Measurements from ENCODE around the gene CEP350.
A peak's percentile ranks its signal among the peaks of the same experiment; 100 is the strongest.
"Not testable (repeated sequence)": the region's sequence is repeated elsewhere in the genome, so short reads cannot be mapped to it uniquely, and the experiment has no call there.

The CEP350 gene

GRCh38 chr1:180000575-180000974 lies 46.0 kb downstream of the CEP350 start:
- Mint-ChIP-seq H3K9me3 (no peaks in the 10 kb centered on the region), H3K27ac (no peak overlapping the region), H3K36me3 (ENCODE audit: low read depth) (peaks cover 29% of the 10 kb centered on the region), H3K4me1 (peaks cover 10% of the 10 kb centered on the region), H3K4me3 (no peak overlapping the region), H3K27me3 (no peaks in the 10 kb centered on the region)
- DNase-seq (no peak), ATAC-seq (no peak)

- no peaks in the 10 kb centered on the region for H3K27me3 Mint-ChIP-seq
- no peak overlapping the region for H3K27ac Mint-ChIP-seq
- H3K9me3 Mint-ChIP-seq, result peaks cover 4% of the 10 kb centered on the region
- no peak for DNase-seq
- H3K4me1 Mint-ChIP-seq, result peaks cover 5% of the 10 kb centered on the region
- H3K4me3 Mint-ChIP-seq, result no peak overlapping the region
- peaks cover 35% of the 10 kb centered on the region for H3K36me3 Mint-ChIP-seq (ENCODE audit: low read depth)
- no peak for ATAC-seq
These were observed 47.8 kb downstream of the CEP350 start for GRCh38 chr1:180002437-180002836.

GRCh38 chr1:180003026-180003695 lies 48.6 kb downstream of the CEP350 start:
- ATAC-seq, result no peak
- Mint-ChIP-seq H3K27me3 (no peaks in the 10 kb centered on the region), H3K27ac (no peak overlapping the region), H3K4me1 (peaks cover 5% of the 10 kb centered on the region), H3K9me3 (peaks cover 4% of the 10 kb centered on the region), H3K36me3 (ENCODE audit: low read depth) (peaks cover 36% of the 10 kb centered on the region), H3K4me3 (no peak overlapping the region)
- no peak for DNase-seq

- not testable (repeated sequence) for H3K4me1 Mint-ChIP-seq, DNase-seq, H3K27ac Mint-ChIP-seq, H3K27me3 Mint-ChIP-seq, H3K9me3 Mint-ChIP-seq, ATAC-seq, H3K4me3 Mint-ChIP-seq
- H3K36me3 Mint-ChIP-seq (ENCODE audit: low read depth), result peaks cover 32% of the 10 kb centered on the region
These were observed 52.2 kb downstream of the CEP350 start for GRCh38 chr1:180006762-180007161.

GRCh38 chr1:180020017-180020416 lies 65.4 kb downstream of the CEP350 start:
- no peaks in the 10 kb centered on the region for H3K9me3 Mint-ChIP-seq
- no peaks in the 10 kb centered on the region for H3K4me1 Mint-ChIP-seq
- no peak overlapping the region for H3K27ac Mint-ChIP-seq
- DNase-seq (no peak), ATAC-seq (no peak)
- no peaks in the 10 kb centered on the region for H3K27me3 Mint-ChIP-seq
- no peak overlapping the region for H3K4me3 Mint-ChIP-seq
- H3K36me3 Mint-ChIP-seq (ENCODE audit: low read depth), result peaks cover 50% of the 10 kb centered on the region

- Mint-ChIP-seq H3K36me3 (ENCODE audit: low read depth) (peaks cover 25% of the 10 kb centered on the region), H3K9me3 (no peaks in the 10 kb centered on the region), H3K4me1 (no peaks in the 10 kb centered on the region), H3K27ac (no peak overlapping the region), H3K27me3 (no peaks in the 10 kb centered on the region), H3K4me3 (no peak overlapping the region)
- ATAC-seq (no peak), DNase-seq (no peak)
These were observed 71.9 kb downstream of the CEP350 start for GRCh38 chr1:180026556-180026955.

- Mint-ChIP-seq H3K4me1 (no peaks in the 10 kb centered on the region), H3K36me3 (ENCODE audit: low read depth) (peaks cover 15% of the 10 kb centered on the region), H3K27ac (no peak overlapping the region), H3K4me3 (no peak overlapping the region), H3K9me3 (no peaks in the 10 kb centered on the region), H3K27me3 (no peaks in the 10 kb centered on the region)
- DNase-seq (no peak), ATAC-seq (no peak)
These were observed 73.4 kb downstream of the CEP350 start for GRCh38 chr1:180027949-180028445.

GRCh38 chr1:180028864-180029263 lies 74.3 kb downstream of the CEP350 start:
- no peaks in the 10 kb centered on the region for H3K4me1 Mint-ChIP-seq
- H3K27ac Mint-ChIP-seq, result no peak overlapping the region
- H3K27me3 Mint-ChIP-seq, result no peaks in the 10 kb centered on the region
- H3K4me3 Mint-ChIP-seq, result no peak overlapping the region
- no peak for ATAC-seq
- peaks cover 16% of the 10 kb centered on the region for H3K36me3 Mint-ChIP-seq (ENCODE audit: low read depth)
- H3K9me3 Mint-ChIP-seq, result no peaks in the 10 kb centered on the region
- DNase-seq, result no peak

- no peaks in the 10 kb centered on the region for H3K4me1 Mint-ChIP-seq
- H3K27me3 Mint-ChIP-seq, result no peaks in the 10 kb centered on the region
- DNase-seq, result no peak
- H3K4me3 Mint-ChIP-seq, result no peak overlapping the region
- no peak for ATAC-seq
- H3K36me3 Mint-ChIP-seq (ENCODE audit: low read depth), result peaks cover 17% of the 10 kb centered on the region
- H3K9me3 Mint-ChIP-seq, result no peaks in the 10 kb centered on the region
- peak overlapping the region; percentile 10 for H3K27ac Mint-ChIP-seq
These were observed 75.0 kb downstream of the CEP350 start for GRCh38 chr1:180029524-180030135.

GRCh38 chr1:180031664-180032063 lies 77.1 kb downstream of the CEP350 start:
- Mint-ChIP-seq H3K9me3 (no peaks in the 10 kb centered on the region), H3K4me1 (no peaks in the 10 kb centered on the region), H3K36me3 (ENCODE audit: low read depth) (peaks cover 25% of the 10 kb centered on the region), H3K27me3 (no peaks in the 10 kb centered on the region), H3K27ac (no peak overlapping the region), H3K4me3 (no peak overlapping the region)
- DNase-seq (no peak), ATAC-seq (no peak)

- H3K36me3 Mint-ChIP-seq (ENCODE audit: low read depth), result peaks cover 36% of the 10 kb centered on the region
- ATAC-seq (no peak), DNase-seq (no peak)
- no peaks in the 10 kb centered on the region for H3K4me1 Mint-ChIP-seq
- no peak overlapping the region for H3K27ac Mint-ChIP-seq
- no peaks in the 10 kb centered on the region for H3K9me3 Mint-ChIP-seq
- H3K4me3 Mint-ChIP-seq, result no peak overlapping the region
- no peaks in the 10 kb centered on the region for H3K27me3 Mint-ChIP-seq
These were observed 78.8 kb downstream of the CEP350 start for GRCh38 chr1:180033390-180033789.

- peaks cover 55% of the 10 kb centered on the region for H3K36me3 Mint-ChIP-seq (ENCODE audit: low read depth)
- no peaks in the 10 kb centered on the region for H3K27me3 Mint-ChIP-seq
- DNase-seq, result no peak
- no peaks in the 10 kb centered on the region for H3K4me1 Mint-ChIP-seq
- no peak overlapping the region for H3K27ac Mint-ChIP-seq
- H3K9me3 Mint-ChIP-seq, result no peaks in the 10 kb centered on the region
- ATAC-seq, result no peak
- H3K4me3 Mint-ChIP-seq, result no peak overlapping the region
These were observed 85.4 kb downstream of the CEP350 start for GRCh38 chr1:180040034-180040433.

GRCh38 chr1:180041582-180041981 lies 87.0 kb downstream of the CEP350 start:
- Mint-ChIP-seq H3K27ac (no peak overlapping the region), H3K36me3 (ENCODE audit: low read depth) (peaks cover 59% of the 10 kb centered on the region), H3K4me3 (no peak overlapping the region), H3K9me3 (no peaks in the 10 kb centered on the region), H3K27me3 (no peaks in the 10 kb centered on the region), H3K4me1 (no peaks in the 10 kb centered on the region)
- no peak for ATAC-seq
- DNase-seq, result no peak

GRCh38 chr1:180042988-180043622 lies 88.5 kb downstream of the CEP350 start:
- Mint-ChIP-seq H3K36me3 (ENCODE audit: low read depth) (peaks cover 56% of the 10 kb centered on the region), H3K4me1 (peaks cover 8% of the 10 kb centered on the region), H3K27ac (no peak overlapping the region), H3K4me3 (no peak overlapping the region), H3K9me3 (no peaks in the 10 kb centered on the region), H3K27me3 (no peaks in the 10 kb centered on the region)
- DNase-seq (no peak), ATAC-seq (no peak)

- Mint-ChIP-seq H3K4me1 (peaks cover 12% of the 10 kb centered on the region), H3K4me3 (no peak overlapping the region), H3K27ac (no peak overlapping the region), H3K9me3 (no peaks in the 10 kb centered on the region), H3K36me3 (ENCODE audit: low read depth) (peaks cover 56% of the 10 kb centered on the region), H3K27me3 (no peaks in the 10 kb centered on the region)
- no peak for ATAC-seq
- DNase-seq, result no peak
These were observed 89.2 kb downstream of the CEP350 start for GRCh38 chr1:180043785-180044184.

All from activated naive CD8-positive, alpha-beta T cell treated with anti-CD3 and anti-CD28 coated beads, Interleukin-2, amount 50 U/mL, for 24 hours (primary cell).